ENCODE measurements around the gene HDAC9. TPM values are rescaled to one million over a fixed set of nuclear protein-coding genes. Genes with fewer than 3 reads are reported as not detected.

HDAC9 gene
- total and polyA plus RNA-seq, 2 donors (not counting 1 experiment from before 2014, with no cell fraction given): 2.9 to 7.9 TPM

DNA sequence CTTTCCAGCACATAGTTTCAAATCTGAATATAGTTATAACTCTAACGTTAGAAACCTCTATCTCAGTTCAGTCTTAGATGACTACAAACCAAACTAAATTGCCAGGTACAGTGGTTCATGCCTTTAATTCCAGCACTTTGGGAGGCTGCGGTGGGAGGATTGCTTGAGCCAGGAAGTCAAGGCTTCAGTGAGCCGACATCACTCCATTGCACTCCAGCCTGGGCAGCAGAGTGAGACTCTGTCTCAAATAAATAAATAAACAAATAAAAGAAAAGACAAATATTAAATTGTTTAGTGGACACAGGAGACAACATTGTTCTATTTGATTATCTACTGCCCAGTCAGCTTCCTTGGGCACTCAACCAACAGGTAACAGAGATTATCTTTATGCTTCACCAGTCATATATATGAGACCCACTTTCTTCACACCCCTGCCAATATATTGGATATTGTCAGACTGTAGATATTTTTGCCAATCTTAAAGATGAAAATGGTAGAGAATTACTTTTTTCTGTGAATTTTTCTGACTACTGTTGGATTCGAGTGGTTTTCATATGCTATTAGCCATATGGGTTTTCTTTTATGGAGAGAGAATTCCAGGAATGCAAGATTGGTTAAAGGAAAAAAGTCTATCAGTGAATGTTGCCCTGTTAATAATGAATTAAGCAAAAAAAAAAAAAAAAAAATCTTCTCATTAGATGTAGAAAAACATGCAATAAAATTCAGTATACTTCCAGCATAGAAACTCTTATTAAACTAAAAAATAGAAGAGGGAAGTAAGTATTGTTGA is 16.0 kb downstream of the HDAC9 start:
- Histone ChIP-seq H3K79me2 (ENCODE audit: control insufficient read depth, insufficient read depth, low read length) (no peaks in the 10 kb centered on the region), H3K27me3 (ENCODE audit: control insufficient read depth, insufficient read depth, low read length) (no peaks in the 10 kb centered on the region), H3K27ac (ENCODE audit: insufficient read depth, low read length) (no peak overlapping the region), H3K9ac (ENCODE audit: insufficient read depth, low read length) (no peak overlapping the region), H3K36me3 (ENCODE audit: control insufficient read depth, insufficient read depth, low read length) (no peaks in the 10 kb centered on the region), H4K20me1 (ENCODE audit: control insufficient read depth, extremely low read depth, insufficient read depth, low read length) (no peaks in the 10 kb centered on the region), H3K4me2 (ENCODE audit: extremely low read depth, insufficient read depth, low read length) (no peak overlapping the region), H3K9me3 (ENCODE audit: control insufficient read depth, insufficient read depth, low read depth, low read length) (no peaks in the 10 kb centered on the region), H3K4me1 (ENCODE audit: control insufficient read depth, extremely low read depth, insufficient read depth, low read length) (peaks cover 6% of the 10 kb centered on the region), H3K4me3 (replicated peaks in 1 of 4; ENCODE audit: control extremely low read depth in 1 of 4, insufficient read depth in 1 of 4, low read depth in 3 of 4, low read length in 4 of 4) (no peak overlapping the region), H2AFZ (ENCODE audit: low read length) (no peak overlapping the region)
- peak in 1 of 2 donors; percentile 15 for DNase-seq (ENCODE audit: low read depth in 2 of 2)
- no peak for TF ChIP-seq EZH2 (IDR thresholded peaks at IDR 0.05; ENCODE audit: low read length, missing control alignments)
- TF ChIP-seq, protein P1, sequence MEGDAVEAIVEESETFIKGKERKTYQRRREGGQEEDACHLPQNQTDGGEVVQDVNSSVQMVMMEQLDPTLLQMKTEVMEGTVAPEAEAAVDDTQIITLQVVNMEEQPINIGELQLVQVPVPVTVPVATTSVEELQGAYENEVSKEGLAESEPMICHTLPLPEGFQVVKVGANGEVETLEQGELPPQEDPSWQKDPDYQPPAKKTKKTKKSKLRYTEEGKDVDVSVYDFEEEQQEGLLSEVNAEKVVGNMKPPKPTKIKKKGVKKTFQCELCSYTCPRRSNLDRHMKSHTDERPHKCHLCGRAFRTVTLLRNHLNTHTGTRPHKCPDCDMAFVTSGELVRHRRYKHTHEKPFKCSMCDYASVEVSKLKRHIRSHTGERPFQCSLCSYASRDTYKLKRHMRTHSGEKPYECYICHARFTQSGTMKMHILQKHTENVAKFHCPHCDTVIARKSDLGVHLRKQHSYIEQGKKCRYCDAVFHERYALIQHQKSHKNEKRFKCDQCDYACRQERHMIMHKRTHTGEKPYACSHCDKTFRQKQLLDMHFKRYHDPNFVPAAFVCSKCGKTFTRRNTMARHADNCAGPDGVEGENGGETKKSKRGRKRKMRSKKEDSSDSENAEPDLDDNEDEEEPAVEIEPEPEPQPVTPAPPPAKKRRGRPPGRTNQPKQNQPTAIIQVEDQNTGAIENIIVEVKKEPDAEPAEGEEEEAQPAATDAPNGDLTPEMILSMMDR (conservative IDR thresholded peaks at IDR 0.05 in 1 of 2, IDR thresholded peaks at IDR 0.05 in 1 of 2; ENCODE audit: low read depth in 1 of 2, low read length in 2 of 2): no peak

DNA sequence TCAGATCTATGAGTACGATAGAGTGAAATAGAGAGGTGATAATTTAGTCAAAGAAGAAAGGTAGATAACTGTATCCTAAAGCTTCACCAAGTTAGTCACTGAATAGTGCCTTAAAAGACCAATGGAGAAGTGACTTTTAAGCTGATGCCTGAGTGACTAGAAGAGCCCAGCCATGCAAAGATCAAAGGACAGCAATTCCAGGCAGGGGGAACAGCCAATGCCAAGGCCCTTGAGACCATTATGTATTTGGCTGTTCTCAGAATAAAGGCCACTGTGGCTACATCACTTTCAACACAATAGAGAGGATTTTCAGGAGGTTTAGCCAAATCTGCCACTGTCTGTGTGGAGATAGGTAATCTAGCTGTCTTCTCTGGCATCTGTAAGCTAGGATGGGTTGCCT is 17.8 kb downstream of the HDAC9 start:
- Histone ChIP-seq H3K27ac (ENCODE audit: insufficient read depth, low read length) (no peak overlapping the region), H3K79me2 (ENCODE audit: control insufficient read depth, insufficient read depth, low read length) (no peaks in the 10 kb centered on the region), H2AFZ (ENCODE audit: low read length) (no peak overlapping the region)

DNA sequence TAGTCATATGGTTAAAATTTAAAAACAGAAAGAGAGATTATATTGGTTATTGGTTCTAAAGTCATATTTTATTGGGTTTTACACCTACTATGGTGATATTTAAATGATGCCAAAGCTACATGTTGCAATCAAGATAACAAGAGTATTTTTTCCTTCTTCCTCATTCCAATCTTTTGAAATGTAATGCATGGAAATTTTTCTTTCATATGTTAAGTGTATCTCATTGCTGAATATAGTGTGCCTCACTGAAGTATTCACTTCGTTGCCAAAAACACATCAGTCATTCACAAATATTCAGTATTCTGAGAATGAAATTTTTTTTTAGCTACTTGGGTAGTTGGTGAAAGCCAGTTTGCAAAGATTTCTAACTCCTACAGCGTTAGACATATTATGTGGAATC is 19.5 kb downstream of the HDAC9 start:
- no peaks in the 10 kb centered on the region for H3K79me2 ChIP-seq (ENCODE audit: control insufficient read depth, insufficient read depth, low read length)
- no peaks in the 10 kb centered on the region for H3K36me3 ChIP-seq (ENCODE audit: control insufficient read depth, insufficient read depth, low read length)
- TF ChIP-seq, protein P1 (conservative IDR thresholded peaks at IDR 0.05 in 1 of 2, IDR thresholded peaks at IDR 0.05 in 1 of 2; ENCODE audit: low read depth in 1 of 2, low read length in 2 of 2): no peak
- TF ChIP-seq EZH2 (IDR thresholded peaks at IDR 0.05; ENCODE audit: low read length, missing control alignments): no peak
- no peak overlapping the region for H3K4me2 ChIP-seq (ENCODE audit: extremely low read depth, insufficient read depth, low read length)
- no peaks in the 10 kb centered on the region for H3K4me1 ChIP-seq (ENCODE audit: control insufficient read depth, extremely low read depth, insufficient read depth, low read length)
- no peaks in the 10 kb centered on the region for H3K9me3 ChIP-seq (ENCODE audit: control insufficient read depth, insufficient read depth, low read depth, low read length)
- no peak overlapping the region for H3K9ac ChIP-seq (ENCODE audit: insufficient read depth, low read length)
- H3K27me3 ChIP-seq (ENCODE audit: control insufficient read depth, insufficient read depth, low read length): no peaks in the 10 kb centered on the region
- no peak overlapping the region for H2AFZ ChIP-seq (ENCODE audit: low read length)
- no peak overlapping the region for H3K4me3 ChIP-seq (replicated peaks in 1 of 4; ENCODE audit: control extremely low read depth in 1 of 4, insufficient read depth in 1 of 4, low read depth in 3 of 4, low read length in 4 of 4)
- DNase-seq (ENCODE audit: low read depth in 2 of 2): peak; percentile 28 to 74
- H4K20me1 ChIP-seq (ENCODE audit: control insufficient read depth, extremely low read depth, insufficient read depth, low read length): no peaks in the 10 kb centered on the region
- no peak overlapping the region for H3K27ac ChIP-seq (ENCODE audit: insufficient read depth, low read length)

More for the DNA sequence above, 17.8 kb downstream of the HDAC9 start:
- Histone ChIP-seq H3K9ac (ENCODE audit: insufficient read depth, low read length) (no peak overlapping the region), H3K4me3 (replicated peaks in 1 of 4; ENCODE audit: control extremely low read depth in 1 of 4, insufficient read depth in 1 of 4, low read depth in 3 of 4, low read length in 4 of 4) (no peak overlapping the region), H3K4me1 (ENCODE audit: control insufficient read depth, extremely low read depth, insufficient read depth, low read length) (peaks cover 5% of the 10 kb centered on the region), H3K27me3 (ENCODE audit: control insufficient read depth, insufficient read depth, low read length) (no peaks in the 10 kb centered on the region), H4K20me1 (ENCODE audit: control insufficient read depth, extremely low read depth, insufficient read depth, low read length) (no peaks in the 10 kb centered on the region), H3K9me3 (ENCODE audit: control insufficient read depth, insufficient read depth, low read depth, low read length) (no peaks in the 10 kb centered on the region), H3K36me3 (ENCODE audit: control insufficient read depth, insufficient read depth, low read length) (no peaks in the 10 kb centered on the region), H3K4me2 (ENCODE audit: extremely low read depth, insufficient read depth, low read length) (no peak overlapping the region)
- DNase-seq (ENCODE audit: low read depth in 2 of 2): no peak
- TF ChIP-seq, protein P1 (conservative IDR thresholded peaks at IDR 0.05 in 1 of 2, IDR thresholded peaks at IDR 0.05 in 1 of 2; ENCODE audit: low read depth in 1 of 2, low read length in 2 of 2): no peak
- TF ChIP-seq EZH2 (IDR thresholded peaks at IDR 0.05; ENCODE audit: low read length, missing control alignments): no peak

Data from fibroblast of lung (primary cell).